Osteocyte (in vitro differentiated cells): ENCODE data around the gene HFE. TPM values are rescaled to one million over a fixed set of nuclear protein-coding genes. Genes with fewer than 3 reads are reported as not detected.

Source experiments
- DNase-seq: peaks from one replicate; pipeline ENCODE4 v3.0.0; 2021; ENCODE audit warnings: mixed read lengths; ENCODE audit not compliant: unreplicated experiment; ENCODE audit errors: extremely low spot score
- H3K27ac Mint-ChIP-seq: one replicate; pipeline ENCODE4 v1.8.0; 2021; ENCODE audit warnings: mild to moderate bottlenecking, mixed read lengths; ENCODE audit not compliant: unreplicated experiment
- H3K27me3 Mint-ChIP-seq: one replicate; pipeline ENCODE4 v1.8.0; 2021; ENCODE audit warnings: mixed read lengths; ENCODE audit not compliant: unreplicated experiment
- H3K36me3 Mint-ChIP-seq: one replicate; pipeline ENCODE4 v1.8.0; 2021; ENCODE audit warnings: mixed read lengths; ENCODE audit not compliant: unreplicated experiment
- H3K4me1 Mint-ChIP-seq: one replicate; pipeline ENCODE4 v1.8.0; 2021; ENCODE audit warnings: mixed read lengths; ENCODE audit not compliant: unreplicated experiment
- H3K4me3 Mint-ChIP-seq: one replicate; pipeline ENCODE4 v1.8.0; 2021; ENCODE audit warnings: mild to moderate bottlenecking, moderate library complexity, mixed read lengths; ENCODE audit not compliant: unreplicated experiment
- H3K9me3 Mint-ChIP-seq: one replicate; pipeline ENCODE4 v1.8.0; 2021; ENCODE audit warnings: mixed read lengths; ENCODE audit not compliant: unreplicated experiment
- CTCF ChIP-seq: fragments of 200-600 bp; sonication (generic); IDR thresholded peaks from 2 replicates; pipeline ENCODE4 v1.5.0; 2021; ENCODE audit warnings: antibody characterized with exemption, mild to moderate bottlenecking, moderate library complexity
- long read RNA-seq: library from polyadenylated mRNA; unstranded; transcript quantifications from one replicate; pipeline ENCODE4 v2.0.0, GENCODE V29; 2021
- total RNA-seq: library from RNA; stranded (reverse); gene quantifications from 2 replicates; pipeline ENCODE4 v1.2.1, GENCODE V29; 2021

HFE gene, protein sequence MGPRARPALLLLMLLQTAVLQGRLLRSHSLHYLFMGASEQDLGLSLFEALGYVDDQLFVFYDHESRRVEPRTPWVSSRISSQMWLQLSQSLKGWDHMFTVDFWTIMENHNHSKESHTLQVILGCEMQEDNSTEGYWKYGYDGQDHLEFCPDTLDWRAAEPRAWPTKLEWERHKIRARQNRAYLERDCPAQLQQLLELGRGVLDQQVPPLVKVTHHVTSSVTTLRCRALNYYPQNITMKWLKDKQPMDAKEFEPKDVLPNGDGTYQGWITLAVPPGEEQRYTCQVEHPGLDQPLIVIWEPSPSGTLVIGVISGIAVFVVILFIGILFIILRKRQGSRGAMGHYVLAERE
- 6.0 and 6.2 TPM in 2 replicates for total RNA-seq
- long read RNA-seq, full-length matches to known transcripts, result 6 of 7 reads
- long read RNA-seq, partial matches to known transcripts, result 1 of 7 reads
- long read RNA-seq, other reads (novel, unspliced or antisense), result 0 of 7 reads

DNA sequence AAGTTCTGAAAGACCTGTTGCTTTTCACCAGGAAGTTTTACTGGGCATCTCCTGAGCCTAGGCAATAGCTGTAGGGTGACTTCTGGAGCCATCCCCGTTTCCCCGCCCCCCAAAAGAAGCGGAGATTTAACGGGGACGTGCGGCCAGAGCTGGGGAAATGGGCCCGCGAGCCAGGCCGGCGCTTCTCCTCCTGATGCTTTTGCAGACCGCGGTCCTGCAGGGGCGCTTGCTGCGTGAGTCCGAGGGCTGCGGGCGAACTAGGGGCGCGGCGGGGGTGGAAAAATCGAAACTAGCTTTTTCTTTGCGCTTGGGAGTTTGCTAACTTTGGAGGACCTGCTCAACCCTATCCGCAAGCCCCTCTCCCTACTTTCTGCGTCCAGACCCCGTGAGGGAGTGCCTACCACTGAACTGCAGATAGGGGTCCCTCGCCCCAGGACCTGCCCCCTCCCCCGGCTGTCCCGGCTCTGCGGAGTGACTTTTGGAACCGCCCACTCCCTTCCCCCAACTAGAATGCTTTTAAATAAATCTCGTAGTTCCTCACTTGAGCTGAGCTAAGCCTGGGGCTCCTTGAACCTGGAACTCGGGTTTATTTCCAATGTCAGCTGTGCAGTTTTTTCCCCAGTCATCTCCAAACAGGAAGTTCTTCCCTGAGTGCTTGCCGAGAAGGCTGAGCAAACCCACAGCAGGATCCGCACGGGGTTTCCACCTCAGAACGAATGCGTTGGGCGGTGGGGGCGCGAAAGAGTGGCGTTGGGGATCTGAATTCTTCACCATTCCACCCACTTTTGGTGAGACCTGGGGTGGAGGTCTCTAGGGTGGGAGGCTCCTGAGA, at the start of gene HFE:
Gene HFE, plus strand, starts transcription at position 146 of the 832 bp plus-strand sequence. Its CDS starts 12 bp downstream, at position 158.
- Mint-ChIP-seq H3K36me3 (no peaks in the 10 kb centered on the region), H3K27me3 (no peaks in the 10 kb centered on the region), H3K9me3 (no peaks in the 10 kb centered on the region), H3K4me1 (peaks cover 14% of the 10 kb centered on the region), H3K27ac (peak within 1 kb of the TSS; percentile 94), H3K4me3 (peak within 1 kb of the TSS; percentile 79)
- no peak for TF ChIP-seq CTCF
- DNase-seq, result no peak

DNA sequence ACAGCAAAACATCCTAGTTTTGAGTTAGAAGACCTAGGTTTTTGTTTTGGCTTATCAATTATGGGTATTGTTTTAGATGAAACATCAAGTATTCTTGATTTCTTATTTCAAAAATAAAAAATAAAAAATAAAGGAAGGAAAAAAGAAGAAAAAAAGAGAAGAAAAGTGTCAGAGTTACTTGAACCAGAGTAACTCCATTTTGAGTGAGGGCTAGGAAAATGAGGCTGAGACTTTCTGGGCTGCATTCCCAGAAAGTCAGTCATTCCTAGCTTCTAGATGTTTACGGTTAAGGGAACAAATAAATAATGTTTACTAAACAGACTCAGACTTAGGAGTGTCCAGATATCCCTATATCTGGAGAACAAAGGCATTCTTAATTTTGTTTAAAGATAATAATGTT, 45.3 kb upstream of the HFE start:
- Mint-ChIP-seq H3K27me3 (no peaks in the 10 kb centered on the region), H3K4me1 (peaks cover 4% of the 10 kb centered on the region), H3K27ac (no peak overlapping the region), H3K36me3 (no peaks in the 10 kb centered on the region), H3K9me3 (no peaks in the 10 kb centered on the region), H3K4me3 (no peak overlapping the region)
- no peak for TF ChIP-seq CTCF
- no peak for DNase-seq

DNA sequence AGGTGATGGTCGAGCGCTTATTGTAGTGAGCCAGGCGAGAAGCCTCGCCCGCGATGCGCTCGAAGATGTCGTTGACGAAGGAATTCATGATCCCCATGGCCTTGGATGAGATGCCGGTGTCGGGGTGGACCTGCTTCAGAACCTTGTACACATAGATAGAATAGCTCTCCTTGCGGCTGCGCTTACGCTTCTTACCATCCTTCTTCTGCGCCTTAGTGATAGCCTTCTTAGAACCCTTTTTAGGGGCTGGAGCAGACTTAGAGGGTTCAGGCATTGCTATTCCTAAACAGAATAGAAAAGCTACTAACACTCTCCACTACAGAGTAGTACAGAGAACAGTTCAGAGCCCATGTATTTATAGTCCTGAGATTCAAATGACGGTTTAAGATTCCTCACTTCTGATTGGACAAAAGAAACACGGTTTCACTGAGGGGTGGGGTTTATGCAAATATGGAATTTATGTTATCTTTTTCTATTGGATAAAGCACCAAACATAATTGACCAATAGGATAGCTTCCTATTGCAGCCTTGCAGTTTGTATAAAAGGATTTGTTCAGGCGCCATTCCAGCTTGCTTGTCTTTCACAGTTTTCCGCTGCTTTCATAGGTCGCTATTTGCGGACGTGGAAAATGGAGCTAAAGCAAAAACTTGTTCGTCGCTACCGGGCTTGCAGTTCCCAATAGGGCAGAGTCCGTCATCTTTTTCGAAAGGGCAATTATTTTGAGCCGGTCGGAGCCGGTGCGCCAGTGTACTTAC, 43.7 kb upstream of the HFE start:
- Mint-ChIP-seq H3K4me3 (peak overlapping the region; percentile 72), H3K4me1 (peaks cover 4% of the 10 kb centered on the region), H3K27me3 (no peaks in the 10 kb centered on the region), H3K9me3 (no peaks in the 10 kb centered on the region), H3K36me3 (no peaks in the 10 kb centered on the region), H3K27ac (peak overlapping the region; percentile 94)
- no peak for TF ChIP-seq CTCF
- DNase-seq, result no peak

DNA sequence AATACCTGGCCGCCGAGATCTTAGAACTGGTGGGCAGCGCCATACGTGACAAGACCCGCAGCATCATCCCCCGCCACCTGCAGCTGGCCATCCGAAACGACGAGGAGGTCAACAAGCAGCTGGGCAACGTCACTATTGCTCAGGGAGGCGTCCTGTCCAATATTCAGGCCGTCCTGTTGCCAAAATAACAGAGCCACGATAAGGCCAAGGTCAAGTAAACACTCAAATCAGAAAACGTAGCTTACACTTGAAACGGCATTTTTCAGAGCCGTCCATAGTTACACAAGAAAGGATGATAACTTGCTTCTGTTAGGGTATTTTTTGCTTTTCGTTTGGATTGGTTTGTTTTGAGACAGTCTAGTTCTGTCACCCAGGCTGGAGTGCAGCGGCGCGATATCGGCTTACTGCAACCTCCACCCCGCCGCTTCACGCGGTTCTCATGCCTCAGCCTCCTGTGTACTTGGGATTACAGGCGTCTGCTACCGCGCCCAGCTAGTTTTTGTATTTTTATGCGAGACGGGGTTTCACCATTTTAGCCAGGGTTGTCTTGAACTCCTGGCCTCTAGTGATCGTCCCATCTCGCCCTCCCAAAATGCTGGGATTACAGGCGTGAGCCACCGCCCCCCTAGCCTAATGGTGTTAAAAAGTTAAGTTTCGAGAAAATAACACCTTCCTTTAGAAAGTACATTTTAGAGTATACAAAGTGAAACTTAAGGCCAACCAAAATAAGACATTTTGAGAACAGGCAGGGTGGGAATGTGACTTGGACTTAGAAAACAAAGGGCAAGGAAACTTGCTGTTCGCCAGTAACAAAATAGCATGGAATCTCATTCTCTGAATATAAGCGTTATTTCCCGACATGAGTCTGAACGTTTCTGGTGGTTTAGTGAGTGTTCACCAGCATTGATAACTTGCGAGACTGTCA, 42.8 kb upstream of the HFE start:
- H3K36me3 Mint-ChIP-seq, result no peaks in the 10 kb centered on the region
- H3K27ac Mint-ChIP-seq, result peak overlapping the region; percentile 94
- no peak for DNase-seq

More for the DNA sequence above, 42.8 kb upstream of the HFE start:
- no peak for TF ChIP-seq CTCF
- Mint-ChIP-seq H3K9me3 (no peaks in the 10 kb centered on the region), H3K4me1 (peaks cover 4% of the 10 kb centered on the region), H3K27me3 (no peaks in the 10 kb centered on the region), H3K4me3 (peak overlapping the region; percentile 72)
